ENCODE data around the gene USP14.
"Not testable (repeated sequence)": the region's sequence is repeated elsewhere in the genome, so short reads cannot be mapped to it uniquely, and the experiment has no call there.

The USP14 gene

DNA sequence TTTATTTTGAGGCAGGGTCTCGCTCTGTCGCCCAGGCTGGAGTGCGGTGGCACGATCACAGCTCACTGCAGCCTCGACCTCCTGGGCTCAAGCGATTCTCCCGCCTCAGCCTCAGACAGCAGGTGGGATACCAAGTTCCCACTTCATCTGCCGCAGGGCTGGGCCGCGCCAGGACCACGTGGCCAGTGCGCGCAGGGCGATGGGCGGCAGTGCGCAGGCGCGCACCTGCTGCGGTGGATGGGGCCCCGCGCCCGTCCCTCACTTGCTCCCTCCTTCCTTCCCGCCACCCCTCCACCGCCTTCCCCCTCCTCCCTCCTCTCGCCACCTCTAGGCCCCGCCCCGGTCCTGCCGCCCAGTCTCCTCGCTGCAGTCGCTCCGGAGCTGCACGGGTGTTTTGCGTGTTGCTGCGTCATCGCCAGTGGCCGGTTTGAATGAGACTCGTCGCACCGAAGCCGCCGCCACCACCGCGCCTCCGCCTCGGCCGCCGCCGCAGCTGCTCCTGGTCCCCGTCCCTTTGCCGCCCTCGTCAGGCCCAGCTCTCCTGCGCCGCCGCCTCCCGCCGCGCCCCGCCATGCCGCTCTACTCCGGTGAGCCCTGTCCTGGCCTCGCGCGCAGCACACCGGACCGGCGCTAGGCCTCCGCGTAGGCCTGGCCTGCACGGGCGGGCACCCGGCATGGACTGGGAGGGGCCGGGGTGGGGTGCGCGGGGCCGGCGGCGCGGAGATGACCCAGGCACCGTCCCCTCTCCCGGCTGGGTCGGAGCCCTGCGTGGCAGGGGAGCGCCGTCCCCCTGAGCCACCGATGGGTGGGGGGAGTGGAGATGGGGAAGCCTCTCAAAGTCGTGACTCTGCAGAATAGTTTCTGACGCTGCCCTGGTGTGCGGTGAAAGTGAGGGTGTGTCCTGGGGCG is at the start of gene USP14:
Gene USP14 (plus strand): TSS at position 430 of the 909 bp plus-strand sequence. CDS start 142 bp downstream, at position 572.
- in situ Hi-C loops (cut with MboI; ENCODE audit: low sequenced_read_pairs) = no loop called here

DNA sequence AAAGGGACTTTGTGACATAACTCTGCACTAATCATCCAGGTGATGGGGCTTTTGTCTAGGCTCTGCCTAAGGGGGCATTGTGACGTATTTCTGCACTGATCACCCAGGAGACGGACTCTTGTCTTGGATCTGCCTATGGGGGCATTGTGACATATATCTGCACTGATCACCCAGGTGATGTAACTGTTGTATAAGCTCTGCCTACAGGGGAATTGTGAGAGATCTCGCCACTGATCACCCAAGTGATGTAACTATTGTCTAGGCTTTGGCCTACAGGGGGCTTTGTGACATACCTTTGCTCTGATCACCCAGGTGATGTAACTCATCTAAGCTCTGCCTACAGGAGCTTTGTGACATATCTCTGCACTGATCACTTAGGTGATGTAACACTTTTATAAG is 49.7 kb upstream of the USP14 start:
- in situ Hi-C loops (cut with MboI; ENCODE audit: low sequenced_read_pairs) = not testable (repeated sequence)

DNA sequence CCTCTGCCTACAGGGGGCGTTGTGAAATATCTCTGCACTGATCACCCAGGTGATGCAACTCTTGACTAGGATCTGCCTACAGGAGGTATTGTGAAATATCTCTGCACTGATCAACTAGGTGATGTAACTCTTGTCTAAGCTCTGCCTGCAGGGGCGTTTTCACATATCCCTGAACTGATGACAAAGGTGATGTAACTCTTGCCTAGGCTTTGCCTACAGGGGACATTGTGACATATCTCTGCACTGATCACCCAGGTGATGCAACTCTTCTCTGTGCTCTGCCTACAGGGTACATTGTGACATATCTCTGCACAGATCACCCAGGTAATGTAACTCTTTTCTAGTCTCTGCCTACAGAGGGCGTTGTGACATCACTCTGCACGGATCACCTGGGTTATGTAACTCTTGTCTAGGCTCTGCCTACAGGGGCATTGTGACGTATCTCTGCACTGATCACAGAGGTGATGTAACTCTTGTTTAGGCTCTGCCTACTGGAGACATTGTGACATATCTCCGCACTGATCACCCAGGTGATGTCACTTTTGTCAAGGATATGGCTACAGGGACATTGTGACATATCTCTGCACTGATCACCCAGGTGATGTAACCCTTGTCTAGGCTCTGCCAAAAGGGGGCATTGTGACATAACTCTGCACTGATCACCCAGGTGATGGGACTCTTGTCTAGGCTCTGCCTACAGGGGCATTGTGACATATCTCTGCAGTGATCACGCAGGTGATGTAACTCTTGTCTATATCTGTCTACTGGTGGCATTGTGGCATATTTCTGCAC is 49.0 kb upstream of the USP14 start:
- in situ Hi-C loops (cut with MboI; ENCODE audit: low sequenced_read_pairs) = not testable (repeated sequence)

DNA sequence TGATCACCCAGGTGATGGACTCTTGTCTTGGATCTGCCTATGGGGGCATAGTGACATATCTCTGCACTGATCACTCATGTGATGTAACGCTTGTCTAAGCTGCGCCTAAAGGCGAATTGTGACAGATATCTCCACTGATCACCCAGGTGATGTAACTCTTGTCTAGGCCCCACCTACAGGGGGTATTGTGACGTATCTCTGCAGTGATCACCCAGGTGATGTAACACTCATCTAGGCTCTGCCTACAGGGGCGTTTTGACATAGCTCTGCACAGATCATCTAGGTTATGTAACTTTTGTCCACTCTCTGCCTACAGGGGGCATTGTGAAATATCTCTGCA is 48.5 kb upstream of the USP14 start:
- in situ Hi-C loops (cut with MboI; ENCODE audit: low sequenced_read_pairs) = not testable (repeated sequence)

DNA sequence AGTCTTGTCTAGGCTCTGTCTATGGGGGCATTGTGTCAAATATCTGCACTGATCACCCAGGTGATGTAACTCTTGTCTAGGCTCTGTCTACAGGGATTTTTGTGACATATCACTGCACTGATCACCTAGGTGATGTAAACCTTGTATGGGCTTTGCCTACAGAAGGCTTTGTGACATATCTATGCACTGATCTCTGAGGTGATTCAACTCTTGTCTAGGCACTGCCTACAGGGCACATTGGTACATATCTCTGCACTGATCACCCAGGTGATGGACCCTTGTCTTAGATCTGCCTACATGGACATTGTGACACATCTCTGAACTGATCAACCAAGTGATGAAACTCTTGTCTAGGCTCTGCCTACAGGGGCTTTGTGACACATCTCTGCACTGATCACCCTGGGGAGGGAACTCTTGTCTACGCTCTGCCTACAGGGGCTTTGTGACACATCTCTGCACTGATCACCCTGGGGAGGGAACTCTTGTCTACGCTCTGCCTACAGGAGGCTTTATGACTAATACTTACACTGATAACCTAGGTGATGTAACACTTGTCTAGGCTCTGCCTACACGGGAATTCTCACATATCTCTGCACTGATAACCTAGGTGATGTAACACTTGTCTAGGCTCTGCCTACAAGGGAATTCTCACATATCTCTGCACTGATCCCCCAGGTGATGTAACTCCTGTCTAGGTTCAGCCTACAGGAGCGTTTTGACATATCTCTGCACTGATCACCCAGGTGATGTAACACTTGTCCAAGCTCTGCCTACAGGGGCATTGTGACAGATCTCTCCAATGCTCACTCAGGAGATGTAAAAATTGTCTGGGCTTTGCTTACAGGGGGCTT is 47.8 kb upstream of the USP14 start:
- in situ Hi-C loops (cut with MboI; ENCODE audit: low sequenced_read_pairs) = not testable (repeated sequence)

DNA sequence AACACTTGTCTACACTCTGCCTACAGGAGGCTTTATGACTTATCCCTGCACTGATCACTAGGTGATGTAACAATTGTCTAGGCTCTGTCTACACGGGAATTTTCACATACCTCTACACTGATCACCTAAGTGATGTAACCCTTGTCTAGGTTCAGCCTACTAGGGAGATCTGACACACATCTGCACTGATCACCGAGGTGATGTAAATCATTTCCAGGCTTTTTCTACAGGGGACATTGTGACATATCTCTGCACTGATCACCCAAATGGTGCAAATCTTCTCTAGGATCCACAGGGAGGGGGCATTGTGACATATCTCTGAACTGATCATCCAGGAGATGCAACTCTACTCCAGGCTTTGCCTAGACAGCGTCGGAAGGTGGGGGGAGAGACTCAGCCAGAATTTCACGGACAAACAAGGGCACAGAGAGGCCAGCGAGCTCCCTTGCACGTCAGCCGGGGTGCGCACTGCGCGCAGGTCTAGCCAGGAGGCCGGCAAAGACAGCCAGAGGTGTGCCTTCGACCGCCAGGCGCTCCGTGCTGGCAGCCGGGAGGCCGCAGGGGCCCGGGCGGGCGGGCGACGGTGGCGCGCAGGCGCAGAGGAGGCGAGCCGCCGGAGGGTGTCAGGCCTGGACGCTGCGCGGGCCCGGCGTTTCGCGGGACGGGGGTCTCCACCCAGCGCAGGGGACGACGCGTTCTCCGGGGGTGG is 46.9 kb upstream of the USP14 start:
- in situ Hi-C loops (cut with MboI; ENCODE audit: low sequenced_read_pairs) = no loop called here

DNA sequence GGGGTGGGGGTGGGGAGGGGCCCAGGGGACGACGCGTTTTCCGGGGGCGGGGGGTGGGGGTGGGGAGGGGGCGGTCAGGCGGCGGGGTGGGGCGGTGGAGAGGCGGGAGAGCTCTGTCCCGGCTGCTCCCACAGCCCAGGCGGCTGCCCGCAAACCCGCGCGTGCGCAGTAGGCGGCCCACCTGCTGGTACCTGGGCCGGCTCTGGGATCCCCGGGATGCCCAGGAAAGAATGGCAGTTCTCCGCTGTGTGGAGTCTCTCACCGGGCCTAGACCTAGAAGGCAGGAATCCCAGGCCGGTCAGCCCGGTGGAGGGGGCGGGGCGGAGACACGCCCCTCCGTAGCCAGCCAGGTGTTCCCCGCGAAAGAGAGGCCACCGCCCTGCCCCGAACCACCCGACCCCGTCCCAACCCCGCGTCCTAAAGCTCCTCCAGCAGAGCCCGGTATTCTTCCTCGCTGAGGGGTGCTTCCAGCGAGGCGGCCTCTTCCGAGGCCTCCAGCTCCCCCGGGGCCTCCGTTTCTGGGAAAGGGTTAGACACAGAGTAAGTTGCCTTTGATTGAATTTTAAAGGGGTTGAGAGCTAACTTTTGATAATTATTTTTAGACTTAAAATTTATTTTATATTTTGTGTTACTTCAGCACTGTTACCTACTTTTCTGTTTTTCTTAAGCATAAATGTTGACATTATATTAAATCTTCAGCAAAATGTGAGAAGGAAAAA is 46.2 kb upstream of the USP14 start:
- in situ Hi-C loops (cut with MboI; ENCODE audit: low sequenced_read_pairs) = not testable (repeated sequence)

DNA sequence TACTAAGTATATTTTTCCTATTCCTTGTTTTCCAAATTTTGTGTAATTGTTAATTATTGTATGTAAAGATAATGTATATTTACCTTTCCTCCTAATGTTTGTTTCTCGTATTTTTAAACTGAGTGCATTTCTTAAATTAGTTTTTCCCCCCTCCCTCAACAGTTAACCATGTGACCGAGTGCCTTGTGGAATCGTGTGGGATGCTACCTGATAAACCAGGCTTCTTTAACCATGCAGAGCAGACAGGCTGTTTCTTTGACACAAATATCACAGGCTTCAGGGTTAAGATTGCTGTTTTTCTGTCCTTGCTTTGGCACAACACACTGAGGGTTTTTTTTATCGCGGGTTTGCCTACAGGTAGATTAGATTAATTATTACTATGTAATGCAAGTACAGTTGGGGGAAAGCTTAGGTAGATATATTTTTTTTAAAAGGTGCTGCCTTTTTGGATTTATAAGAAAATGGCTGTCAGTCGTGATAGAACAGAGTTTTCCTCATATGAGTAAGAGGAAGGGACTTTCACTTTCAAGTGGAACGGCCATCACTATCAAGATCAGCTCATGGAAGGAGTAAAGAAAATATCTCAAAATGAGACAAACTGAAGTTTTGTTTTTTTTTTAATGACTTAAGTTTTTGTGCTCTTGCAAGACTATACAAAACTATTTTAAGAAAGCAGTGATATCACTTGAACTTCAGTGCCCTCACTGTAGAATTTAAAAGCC is 37.7 kb upstream of the USP14 start:
- in situ Hi-C loops (cut with MboI; ENCODE audit: low sequenced_read_pairs) = not testable (repeated sequence)

DNA sequence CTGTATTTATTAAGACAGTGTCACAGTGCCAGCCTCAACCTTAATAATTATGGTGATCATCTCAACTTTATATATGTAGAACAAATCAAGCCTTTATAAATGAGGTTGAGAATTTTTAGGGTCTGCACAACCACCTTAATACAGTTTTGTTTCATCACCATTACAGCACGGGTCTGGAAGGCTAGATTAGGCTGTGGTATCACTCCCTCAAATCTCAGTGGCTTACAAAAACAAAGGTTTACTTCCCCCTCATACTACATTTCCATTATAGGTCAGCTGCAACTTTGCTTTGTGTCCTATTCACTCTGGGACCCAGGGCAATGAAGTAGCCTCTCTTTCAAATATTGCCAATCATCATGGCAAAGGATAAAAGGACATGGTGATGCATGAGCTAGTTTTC is 23.3 kb upstream of the USP14 start:
- in situ Hi-C loops (cut with MboI; ENCODE audit: low sequenced_read_pairs) = no loop called here

DNA sequence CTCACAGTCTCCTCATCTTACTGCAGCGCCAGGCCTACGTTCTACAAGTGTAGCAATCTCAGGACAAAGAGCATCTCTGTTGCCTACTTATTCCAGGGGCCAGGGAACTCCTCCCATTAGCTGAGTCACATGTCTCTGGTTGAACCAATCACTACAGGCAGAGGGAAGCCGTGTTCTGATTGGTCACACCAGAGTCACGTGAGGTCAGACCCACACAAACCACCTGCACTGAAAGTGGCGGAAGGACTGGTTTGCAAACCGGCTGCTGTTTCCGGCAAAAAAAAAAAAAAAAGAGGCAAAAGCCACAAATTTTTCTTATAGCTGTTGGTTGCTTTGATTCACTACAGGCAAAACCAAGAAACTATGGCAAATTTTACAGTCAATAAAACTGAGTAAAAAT is 21.9 kb upstream of the USP14 start:
- in situ Hi-C loops (cut with MboI; ENCODE audit: low sequenced_read_pairs) = no loop called here

DNA sequence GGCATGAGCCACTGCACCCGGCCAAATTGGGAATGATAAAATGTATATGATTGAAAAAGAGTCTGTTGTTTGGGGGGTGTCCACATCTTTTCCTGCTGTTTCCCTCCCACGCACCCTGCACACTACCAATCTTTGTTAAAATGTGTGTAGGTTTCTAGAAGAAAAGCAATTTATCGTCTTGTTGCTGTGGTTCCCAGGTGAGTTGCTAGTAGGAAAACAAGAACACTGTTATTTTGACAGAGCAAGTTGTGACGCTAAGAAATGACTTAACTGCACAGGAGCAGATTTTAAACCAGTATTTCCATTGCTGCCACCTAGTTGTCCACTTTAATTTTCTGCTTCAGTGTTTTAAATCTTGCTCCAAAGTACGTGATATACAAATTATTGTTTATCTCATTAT is 21.0 kb upstream of the USP14 start:
- in situ Hi-C loops (cut with MboI; ENCODE audit: low sequenced_read_pairs) = no loop called here

DNA sequence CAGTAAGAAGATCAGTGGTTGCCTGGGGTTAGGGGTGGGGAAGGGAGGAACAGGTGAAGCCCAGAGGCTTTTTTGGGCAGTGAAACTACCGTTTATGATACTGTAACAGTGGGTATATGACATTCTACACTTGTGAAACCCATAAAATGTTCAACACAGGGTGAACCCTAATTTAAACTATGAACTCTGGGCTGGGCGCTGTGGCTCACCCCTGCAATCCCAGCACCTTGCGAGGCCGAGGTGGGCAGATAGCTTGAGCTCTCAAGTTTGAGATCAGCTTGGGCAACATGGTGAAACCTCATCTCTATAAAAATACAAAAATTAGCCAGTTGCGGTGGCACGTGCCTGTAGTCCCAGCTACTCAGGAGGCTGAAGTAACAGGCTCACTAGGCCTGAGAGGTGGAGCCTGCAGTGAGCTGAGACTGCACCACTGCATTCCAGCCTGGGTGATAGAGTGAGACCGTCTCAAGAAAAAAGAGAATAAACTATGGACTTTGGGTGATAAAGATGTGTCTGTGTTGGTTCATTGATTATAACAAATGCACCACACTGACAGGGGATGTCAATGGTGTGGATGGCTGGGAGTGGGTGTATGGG is 17.6 kb upstream of the USP14 start:
- in situ Hi-C loops (cut with MboI; ENCODE audit: low sequenced_read_pairs) = no loop called here

DNA sequence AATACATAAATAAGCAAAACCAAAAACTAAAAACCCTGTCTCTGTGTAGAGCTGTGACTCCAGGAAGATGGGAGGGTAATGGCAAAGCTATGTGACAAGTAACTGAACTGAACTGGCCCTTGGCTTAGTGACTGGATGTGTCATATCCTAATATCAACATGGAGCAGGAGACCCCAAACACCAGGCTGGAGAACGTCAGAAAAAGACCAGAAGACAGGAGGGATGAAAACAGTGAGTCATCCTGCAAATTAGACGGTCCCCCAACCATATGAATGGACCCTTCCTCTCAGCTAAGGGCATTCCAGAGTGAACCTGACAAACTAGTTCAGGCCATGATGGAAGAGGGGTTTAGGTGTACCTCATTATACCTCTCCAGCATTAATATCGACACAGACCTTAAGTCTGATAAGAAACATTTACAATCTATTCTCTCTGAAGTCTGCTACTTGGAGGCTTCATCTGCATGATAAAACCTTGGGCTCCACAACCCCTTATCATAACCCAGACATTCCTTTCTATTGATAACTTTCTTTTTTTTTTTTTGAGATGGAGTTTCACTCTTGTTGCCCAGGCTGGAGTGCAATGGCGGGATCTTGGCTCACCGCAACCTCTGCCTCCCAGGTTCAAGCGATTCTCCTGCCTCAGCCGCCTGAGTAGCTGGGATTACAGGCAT is 15.6 kb upstream of the USP14 start:
- in situ Hi-C loops (cut with MboI; ENCODE audit: low sequenced_read_pairs) = not testable (repeated sequence)

DNA sequence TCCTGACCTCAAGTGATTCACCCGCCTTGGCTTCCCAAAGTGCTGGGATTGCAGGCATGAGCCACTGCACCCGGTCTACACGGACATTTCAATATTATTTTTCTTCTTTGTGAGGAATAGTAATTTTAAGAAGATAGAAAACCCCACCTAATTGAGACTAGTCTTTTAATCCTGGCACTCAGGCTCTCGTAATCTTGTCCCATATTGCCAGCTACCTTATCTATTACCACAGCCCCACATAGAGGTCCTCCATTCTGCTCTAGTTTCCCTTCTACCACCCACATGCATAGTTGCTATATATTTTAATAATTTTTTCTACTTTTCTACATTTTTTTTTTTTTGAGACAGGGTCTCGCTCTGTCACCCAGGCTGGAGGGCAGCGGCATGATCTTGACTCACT is 9.5 kb upstream of the USP14 start:
- in situ Hi-C loops (cut with MboI; ENCODE audit: low sequenced_read_pairs) = no loop called here

DNA sequence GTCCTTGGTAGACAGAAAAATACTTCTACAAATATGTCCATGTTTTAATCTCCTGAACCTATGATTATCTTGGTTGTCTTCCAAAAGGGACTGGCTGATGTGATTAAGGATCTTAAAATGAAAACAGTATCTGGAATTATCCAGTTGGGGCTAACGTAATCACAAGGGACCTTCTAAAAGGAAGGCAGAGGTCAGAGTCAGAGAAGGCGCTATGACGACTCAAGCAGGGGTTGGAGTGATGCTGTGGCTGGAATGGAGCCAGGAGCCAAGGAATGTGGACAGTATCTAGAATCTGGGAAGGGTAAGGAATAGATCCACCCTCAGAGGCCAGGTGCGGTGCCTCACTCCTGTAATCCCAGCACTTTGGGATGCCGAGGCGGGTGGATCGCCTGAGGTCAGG is 4.2 kb upstream of the USP14 start:
- in situ Hi-C loops (cut with MboI; ENCODE audit: low sequenced_read_pairs) = no loop called here

DNA sequence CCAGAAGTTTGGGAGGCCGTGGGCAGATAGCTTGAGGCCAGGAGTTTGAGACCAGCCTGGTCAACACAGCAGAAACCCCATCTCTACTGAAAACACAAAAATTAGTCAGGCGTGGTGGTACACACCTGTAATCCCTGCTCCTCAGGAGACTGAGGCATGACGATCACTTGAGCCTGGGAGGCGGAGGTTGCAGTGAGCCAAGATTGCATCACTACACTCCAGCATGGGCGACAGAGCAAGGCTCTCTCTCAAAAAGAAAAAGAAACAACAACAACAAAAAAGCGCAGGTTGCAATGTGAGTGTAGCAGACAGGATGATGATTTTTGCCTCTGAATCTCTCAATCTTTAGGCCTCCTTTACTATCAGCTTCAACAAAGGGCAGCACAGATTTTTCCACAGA is 2.7 kb upstream of the USP14 start:
- in situ Hi-C loops (cut with MboI; ENCODE audit: low sequenced_read_pairs) = no loop called here

DNA sequence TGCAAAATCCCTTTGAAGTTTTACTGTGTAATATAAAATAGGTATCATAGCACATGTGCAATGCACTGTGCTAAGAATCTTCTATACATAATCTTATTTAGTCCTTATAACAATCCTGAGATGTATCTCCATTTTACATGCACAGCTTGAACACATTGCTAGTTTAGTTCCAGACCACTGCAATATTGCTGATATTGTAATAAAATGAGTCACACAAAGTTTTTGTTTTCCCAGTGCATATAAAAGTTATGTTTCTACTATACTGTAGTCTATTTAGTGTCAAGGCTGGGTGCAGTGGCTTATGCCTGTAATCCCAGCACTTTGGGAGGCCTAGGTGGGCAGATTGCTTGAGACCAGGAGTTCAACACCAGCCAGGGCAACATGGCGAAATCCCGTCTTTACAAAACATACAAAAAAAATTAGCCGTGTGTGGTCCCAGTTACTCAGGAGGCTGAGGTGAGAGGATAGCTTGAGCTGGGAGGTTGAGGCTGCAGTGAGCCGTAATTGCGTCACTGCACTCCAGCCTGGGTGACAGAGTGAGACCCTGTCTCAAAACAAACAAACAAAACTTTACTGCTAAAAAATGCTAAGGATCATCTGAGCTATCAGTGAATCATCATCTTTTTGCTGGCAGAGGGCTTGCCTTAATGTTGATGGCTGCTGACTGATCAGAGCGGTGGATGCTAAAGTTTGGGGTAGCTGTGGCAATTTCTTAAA is 1.7 kb upstream of the USP14 start:
- in situ Hi-C loops (cut with MboI; ENCODE audit: low sequenced_read_pairs) = no loop called here

Data from hTERT RPE-1 (cell line).